Smooth muscle cell (in vitro differentiated cells): Measurements from ENCODE around the gene SMOC1. TPM values are rescaled to one million over a fixed set of nuclear protein-coding genes. Genes with fewer than 3 reads are reported as not detected.
A peak's percentile ranks its signal among the peaks of the same experiment; 100 is the strongest.

Experiments
- DNase-seq: peaks from one replicate; lab custom pipeline; 2025; ENCODE audit not compliant: unreplicated experiment; lab: John Stamatoyannopoulos, UW
- H2AFZ ChIP-seq: fragments of 200-600 bp; sonication (generic); 2 replicates; pipeline ENCODE4 v1.6.0; 2016; ENCODE audit warnings: antibody characterized with exemption, low read depth, mild to moderate bottlenecking
- H3F3A ChIP-seq: fragments of 200-600 bp; sonication (generic); 2 replicates; pipeline ENCODE4 v1.6.0; 2017; ENCODE audit warnings: antibody characterized with exemption, low read depth
- H3K27ac ChIP-seq: fragments of 200-600 bp; sonication (generic); 2 replicates; pipeline ENCODE4 v1.5.1; 2016; ENCODE audit warnings: low read depth, mild to moderate bottlenecking
- H3K27me3 ChIP-seq: fragments of 200-600 bp; sonication (generic); 2 replicates; pipeline ENCODE4 v1.6.1; 2016; ENCODE audit warnings: low read depth, mild to moderate bottlenecking
- H3K36me3 ChIP-seq: fragments of 200-600 bp; sonication (generic); 2 replicates; pipeline ENCODE4 v1.5.1; 2016; ENCODE audit warnings: low read depth
- H3K4me1 ChIP-seq: fragments of 200-600 bp; sonication (generic); 2 replicates; pipeline ENCODE4 v1.5.1; 2016; ENCODE audit warnings: low read depth
- H3K4me2 ChIP-seq: fragments of 200-600 bp; sonication (generic); 2 replicates; pipeline ENCODE4 v1.6.0; 2016; ENCODE audit warnings: mild to moderate bottlenecking
- H3K4me3 ChIP-seq: fragments of 200-600 bp; sonication (generic); 2 replicates; pipeline ENCODE4 v1.5.1; 2016; ENCODE audit warnings: mild to moderate bottlenecking
- H3K79me2 ChIP-seq: fragments of 200-600 bp; sonication (generic); 2 replicates; pipeline ENCODE4 v1.6.0; 2016; ENCODE audit warnings: low read depth, mild to moderate bottlenecking
- H3K9ac ChIP-seq: fragments of 200-600 bp; sonication (generic); 2 replicates; pipeline ENCODE4 v1.6.0; 2016; ENCODE audit warnings: low read depth
- H3K9me3 ChIP-seq: fragments of 200-600 bp; sonication (generic); replicated peaks from 2 replicates; pipeline ENCODE4 v1.5.1; 2016; ENCODE audit warnings: low read depth
- H4K20me1 ChIP-seq: fragments of 200-600 bp; sonication (generic); 2 replicates; pipeline ENCODE4 v1.6.0; 2016; ENCODE audit warnings: low read depth
- WGBS: methylation state at CpG from one replicate; pipeline ENCODE4 v1.1.7; 2016; ENCODE audit warnings: low lambda C conversion rate; 5-methylcytosine and 5-hydroxymethylcytosine counted together
- polyA plus RNA-seq: library from polyadenylated mRNA; unstranded; fragments of >200 nt; fragmentation: Nextera tagmentation; extraction: Ambion mirVana; gene quantifications from 2 replicates; pipeline ENCODE4 v1.2.1, GENCODE V29; 2016
- total RNA-seq: library from RNA; depleted of rRNA; stranded (reverse); fragments of >200 nt; gene quantifications from 2 replicates; pipeline ENCODE4 v1.2.3, GENCODE V29; 2014
- TF ChIP-seq, protein P1 (sequence below): fragments of 200-600 bp; sonication (generic); IDR thresholded peaks from 2 replicates; pipeline ENCODE4 v1.5.1; 2017; ENCODE audit warnings: borderline replicate concordance, mild to moderate bottlenecking, antibody characterized with exemption; ENCODE audit not compliant: insufficient read depth, poor library complexity, severe bottlenecking

SMOC1 gene
- total and polyA plus RNA-seq, 2 experiments from 2014 or later = 1.6 to 6.3 TPM

- H4K20me1 ChIP-seq = no peaks in the 10 kb centered on the region
- H3K79me2 ChIP-seq = no peaks in the 10 kb centered on the region
- no peak overlapping the region for H3K9ac ChIP-seq
- no peaks in the 10 kb centered on the region for H3K36me3 ChIP-seq
- H3K4me1 ChIP-seq = peaks cover 32% of the 10 kb centered on the region
- DNase-seq = no peak
- H3K27ac ChIP-seq = peak overlapping the region; percentile 48
- H3K27me3 ChIP-seq = peaks cover 17% of the 10 kb centered on the region
- TF ChIP-seq, protein P1, sequence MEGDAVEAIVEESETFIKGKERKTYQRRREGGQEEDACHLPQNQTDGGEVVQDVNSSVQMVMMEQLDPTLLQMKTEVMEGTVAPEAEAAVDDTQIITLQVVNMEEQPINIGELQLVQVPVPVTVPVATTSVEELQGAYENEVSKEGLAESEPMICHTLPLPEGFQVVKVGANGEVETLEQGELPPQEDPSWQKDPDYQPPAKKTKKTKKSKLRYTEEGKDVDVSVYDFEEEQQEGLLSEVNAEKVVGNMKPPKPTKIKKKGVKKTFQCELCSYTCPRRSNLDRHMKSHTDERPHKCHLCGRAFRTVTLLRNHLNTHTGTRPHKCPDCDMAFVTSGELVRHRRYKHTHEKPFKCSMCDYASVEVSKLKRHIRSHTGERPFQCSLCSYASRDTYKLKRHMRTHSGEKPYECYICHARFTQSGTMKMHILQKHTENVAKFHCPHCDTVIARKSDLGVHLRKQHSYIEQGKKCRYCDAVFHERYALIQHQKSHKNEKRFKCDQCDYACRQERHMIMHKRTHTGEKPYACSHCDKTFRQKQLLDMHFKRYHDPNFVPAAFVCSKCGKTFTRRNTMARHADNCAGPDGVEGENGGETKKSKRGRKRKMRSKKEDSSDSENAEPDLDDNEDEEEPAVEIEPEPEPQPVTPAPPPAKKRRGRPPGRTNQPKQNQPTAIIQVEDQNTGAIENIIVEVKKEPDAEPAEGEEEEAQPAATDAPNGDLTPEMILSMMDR = no peak
- no peak overlapping the region for H2AFZ ChIP-seq
- 57% methylated on average over 2 of the region's 2 CpGs for WGBS
- no peaks in the 10 kb centered on the region for H3F3A ChIP-seq
- H3K4me2 ChIP-seq = no peak overlapping the region
- no peak overlapping the region for H3K4me3 ChIP-seq
- no peaks in the 10 kb centered on the region for H3K9me3 ChIP-seq
Observed at GRCh38 chr14:69886453-69887242, 7.4 kb downstream of the SMOC1 start.

DNA sequence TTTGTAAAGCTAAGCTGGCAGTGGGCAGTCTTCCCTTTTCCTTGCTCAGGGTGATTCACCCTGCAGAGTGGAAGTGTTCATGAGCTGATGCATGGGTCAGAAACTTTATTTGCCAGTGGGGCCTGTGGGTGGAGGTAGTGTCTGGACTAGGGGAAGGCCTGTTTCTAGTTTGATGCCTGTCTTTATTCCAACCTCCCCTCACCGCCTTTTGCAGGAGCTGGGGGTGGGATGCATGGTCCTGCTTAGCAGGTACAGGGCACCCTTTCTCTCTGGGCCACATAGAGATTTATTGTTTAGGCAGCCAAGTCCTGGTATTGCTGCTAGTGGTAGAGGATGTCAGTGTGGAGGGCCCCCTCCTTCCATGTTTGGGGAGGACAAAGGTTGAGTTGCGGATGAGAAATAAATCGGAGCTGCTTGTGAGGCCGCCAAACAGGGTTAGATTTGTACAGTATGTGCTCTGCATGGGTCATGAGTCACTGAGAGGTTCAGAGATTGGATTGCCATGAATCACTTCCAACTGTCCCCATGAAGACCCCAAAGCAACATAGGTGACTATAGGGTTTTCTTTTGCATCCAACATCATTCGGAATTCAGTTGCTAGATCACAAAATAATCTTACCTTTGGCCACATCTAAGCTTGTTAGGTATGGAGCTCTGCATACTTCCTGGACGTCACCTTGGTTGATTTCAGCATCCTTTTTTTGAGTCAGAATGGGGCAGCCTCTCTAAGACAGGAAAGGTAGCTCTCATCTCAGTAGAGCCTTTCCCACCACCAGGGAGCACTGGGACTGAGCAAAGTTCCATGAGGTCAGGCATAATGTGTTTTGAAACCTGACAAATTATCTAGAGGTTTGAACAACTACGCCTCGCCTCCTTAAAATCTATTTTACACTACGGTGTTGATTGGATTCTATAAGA is 8.8 kb downstream of the SMOC1 start:
- H3K27ac ChIP-seq = peak overlapping the region; percentile 48
- H3K4me1 ChIP-seq = peaks cover 24% of the 10 kb centered on the region
- no peak overlapping the region for H3K4me2 ChIP-seq
- H3K9me3 ChIP-seq = no peaks in the 10 kb centered on the region
- DNase-seq = no peak
- peak overlapping the region; percentile 29 for H3K9ac ChIP-seq
- H3K4me3 ChIP-seq = no peak overlapping the region
- no peaks in the 10 kb centered on the region for H3K36me3 ChIP-seq
- H2AFZ ChIP-seq = no peak overlapping the region
- H3K27me3 ChIP-seq = peaks cover 7% of the 10 kb centered on the region
- WGBS = 79% methylated on average over 9 of the region's 9 CpGs
- no peaks in the 10 kb centered on the region for H4K20me1 ChIP-seq
- no peaks in the 10 kb centered on the region for H3K79me2 ChIP-seq
- no peaks in the 10 kb centered on the region for H3F3A ChIP-seq
- TF ChIP-seq, protein P1 = no peak

- Histone ChIP-seq H3K36me3 (no peaks in the 10 kb centered on the region), H3K4me3 (no peak overlapping the region), H3K9ac (no peak overlapping the region), H3K9me3 (no peaks in the 10 kb centered on the region), H3K27me3 (peaks cover 4% of the 10 kb centered on the region), H2AFZ (no peak overlapping the region), H3K4me1 (peaks cover 22% of the 10 kb centered on the region), H4K20me1 (no peaks in the 10 kb centered on the region), H3K4me2 (no peak overlapping the region), H3K27ac (no peak overlapping the region), H3K79me2 (no peaks in the 10 kb centered on the region), H3F3A (no peaks in the 10 kb centered on the region)
- DNase-seq = no peak
- 68% methylated on average over 8 of the region's 8 CpGs for WGBS
- TF ChIP-seq, protein P1 = no peak
Observed at GRCh38 chr14:69891422-69891821, 12.2 kb downstream of the SMOC1 start.
